WTC11 (cell line): ENCODE data around the gene DROSHA.

Experiments
- CREB1 ChIP-seq: sonication (generic); formaldehyde crosslinking; IDR thresholded peaks from 2 replicates; pipeline ENCODE4 v1.8.0; 2023; ENCODE audit warnings: mild to moderate bottlenecking, missing genetic modification reagents
- CTCF ChIP-seq: fragments of 200-600 bp; IDR thresholded peaks from 2 replicates; pipeline ENCODE4 v1.8.0; 2022; ENCODE audit warnings: antibody characterized with exemption
- ELF4 ChIP-seq: sonication (generic); formaldehyde crosslinking; IDR thresholded peaks from 2 replicates; pipeline ENCODE4 v1.8.1; 2022; ENCODE audit warnings: low read depth, mild to moderate bottlenecking, moderate library complexity, missing genetic modification reagents
- EMX1 ChIP-seq: fragments of 250-450 bp; sonication (Bioruptor Pico); IDR thresholded peaks from 2 replicates; pipeline ENCODE4 v1.8.0; 2021; ENCODE audit warnings: mild to moderate bottlenecking
- FOXJ3 ChIP-seq: sonication (generic); formaldehyde crosslinking; IDR thresholded peaks from 2 replicates; pipeline ENCODE4 v1.9.0; 2021; ENCODE audit warnings: missing genetic modification reagents, mild to moderate bottlenecking, borderline replicate concordance
- FOXK1 ChIP-seq: sonication (generic); formaldehyde crosslinking; IDR thresholded peaks from 2 replicates; pipeline ENCODE4 v1.8.0; 2022; ENCODE audit warnings: mild to moderate bottlenecking, moderate library complexity, missing genetic modification reagents
- GABPB1 ChIP-seq: sonication (generic); formaldehyde crosslinking; IDR thresholded peaks from 2 replicates; pipeline ENCODE4 v1.8.1; 2023; ENCODE audit warnings: mild to moderate bottlenecking, missing genetic modification reagents
- NFATC4 ChIP-seq: fragments of 250-450 bp; sonication (Bioruptor Pico); IDR thresholded peaks from 2 replicates; pipeline ENCODE4 v1.9.0; 2021; ENCODE audit warnings: mild to moderate bottlenecking
- ZSCAN18 ChIP-seq: fragments of 250-450 bp; sonication (Bioruptor Pico); IDR thresholded peaks from 2 replicates; pipeline ENCODE4 v2.1.2; 2022; ENCODE audit warnings: mild to moderate bottlenecking, moderate library complexity
- TF ChIP-seq, protein P1 (sequence below): sonication (generic); formaldehyde crosslinking; IDR thresholded peaks from 2 replicates; pipeline ENCODE4 v1.8.0; 2022; ENCODE audit warnings: missing genetic modification reagents
- TF ChIP-seq, protein P2 (sequence below): sonication (generic); formaldehyde crosslinking; IDR thresholded peaks from 2 replicates; pipeline ENCODE4 v1.8.1; 2023; ENCODE audit warnings: mild to moderate bottlenecking, missing genetic modification reagents

GRCh38 chr5:31469886-31470285, 62.0 kb downstream of the DROSHA start:
- TF ChIP-seq, protein P1, sequence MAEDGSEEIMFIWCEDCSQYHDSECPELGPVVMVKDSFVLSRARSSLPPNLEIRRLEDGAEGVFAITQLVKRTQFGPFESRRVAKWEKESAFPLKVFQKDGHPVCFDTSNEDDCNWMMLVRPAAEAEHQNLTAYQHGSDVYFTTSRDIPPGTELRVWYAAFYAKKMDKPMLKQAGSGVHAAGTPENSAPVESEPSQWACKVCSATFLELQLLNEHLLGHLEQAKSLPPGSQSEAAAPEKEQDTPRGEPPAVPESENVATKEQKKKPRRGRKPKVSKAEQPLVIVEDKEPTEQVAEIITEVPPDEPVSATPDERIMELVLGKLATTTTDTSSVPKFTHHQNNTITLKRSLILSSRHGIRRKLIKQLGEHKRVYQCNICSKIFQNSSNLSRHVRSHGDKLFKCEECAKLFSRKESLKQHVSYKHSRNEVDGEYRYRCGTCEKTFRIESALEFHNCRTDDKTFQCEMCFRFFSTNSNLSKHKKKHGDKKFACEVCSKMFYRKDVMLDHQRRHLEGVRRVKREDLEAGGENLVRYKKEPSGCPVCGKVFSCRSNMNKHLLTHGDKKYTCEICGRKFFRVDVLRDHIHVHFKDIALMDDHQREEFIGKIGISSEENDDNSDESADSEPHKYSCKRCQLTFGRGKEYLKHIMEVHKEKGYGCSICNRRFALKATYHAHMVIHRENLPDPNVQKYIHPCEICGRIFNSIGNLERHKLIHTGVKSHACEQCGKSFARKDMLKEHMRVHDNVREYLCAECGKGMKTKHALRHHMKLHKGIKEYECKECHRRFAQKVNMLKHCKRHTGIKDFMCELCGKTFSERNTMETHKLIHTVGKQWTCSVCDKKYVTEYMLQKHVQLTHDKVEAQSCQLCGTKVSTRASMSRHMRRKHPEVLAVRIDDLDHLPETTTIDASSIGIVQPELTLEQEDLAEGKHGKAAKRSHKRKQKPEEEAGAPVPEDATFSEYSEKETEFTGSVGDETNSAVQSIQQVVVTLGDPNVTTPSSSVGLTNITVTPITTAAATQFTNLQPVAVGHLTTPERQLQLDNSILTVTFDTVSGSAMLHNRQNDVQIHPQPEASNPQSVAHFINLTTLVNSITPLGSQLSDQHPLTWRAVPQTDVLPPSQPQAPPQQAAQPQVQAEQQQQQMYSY (CRISPR knock-in tag): no peak
- TF ChIP-seq EMX1 (CRISPR knock-in tag) (no peak), ZSCAN18 (CRISPR knock-in tag) (no peak), ELF4 (CRISPR knock-in tag) (no peak), CTCF (no peak), FOXK1 (CRISPR knock-in tag) (no peak), CREB1 (CRISPR knock-in tag) (no peak), FOXJ3 (CRISPR knock-in tag) (no peak), GABPB1 (no peak), NFATC4 (no peak)
- TF ChIP-seq, protein P2, sequence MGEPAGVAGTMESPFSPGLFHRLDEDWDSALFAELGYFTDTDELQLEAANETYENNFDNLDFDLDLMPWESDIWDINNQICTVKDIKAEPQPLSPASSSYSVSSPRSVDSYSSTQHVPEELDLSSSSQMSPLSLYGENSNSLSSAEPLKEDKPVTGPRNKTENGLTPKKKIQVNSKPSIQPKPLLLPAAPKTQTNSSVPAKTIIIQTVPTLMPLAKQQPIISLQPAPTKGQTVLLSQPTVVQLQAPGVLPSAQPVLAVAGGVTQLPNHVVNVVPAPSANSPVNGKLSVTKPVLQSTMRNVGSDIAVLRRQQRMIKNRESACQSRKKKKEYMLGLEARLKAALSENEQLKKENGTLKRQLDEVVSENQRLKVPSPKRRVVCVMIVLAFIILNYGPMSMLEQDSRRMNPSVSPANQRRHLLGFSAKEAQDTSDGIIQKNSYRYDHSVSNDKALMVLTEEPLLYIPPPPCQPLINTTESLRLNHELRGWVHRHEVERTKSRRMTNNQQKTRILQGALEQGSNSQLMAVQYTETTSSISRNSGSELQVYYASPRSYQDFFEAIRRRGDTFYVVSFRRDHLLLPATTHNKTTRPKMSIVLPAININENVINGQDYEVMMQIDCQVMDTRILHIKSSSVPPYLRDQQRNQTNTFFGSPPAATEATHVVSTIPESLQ: no peak
